GM12873 (cell line): Measurements from ENCODE around the gene SKI.

ENCODE experiments used
- TF ChIP-seq, protein P1 (sequence below): IDR thresholded peaks from 2 replicates; pipeline ENCODE4 v1.5.1; 2012; ENCODE audit warnings: low read depth, mild to moderate bottlenecking, moderate library complexity, low read length, control low read depth; ENCODE audit not compliant: insufficient read depth; ENCODE audit errors: missing control alignments

SKI gene

DNA sequence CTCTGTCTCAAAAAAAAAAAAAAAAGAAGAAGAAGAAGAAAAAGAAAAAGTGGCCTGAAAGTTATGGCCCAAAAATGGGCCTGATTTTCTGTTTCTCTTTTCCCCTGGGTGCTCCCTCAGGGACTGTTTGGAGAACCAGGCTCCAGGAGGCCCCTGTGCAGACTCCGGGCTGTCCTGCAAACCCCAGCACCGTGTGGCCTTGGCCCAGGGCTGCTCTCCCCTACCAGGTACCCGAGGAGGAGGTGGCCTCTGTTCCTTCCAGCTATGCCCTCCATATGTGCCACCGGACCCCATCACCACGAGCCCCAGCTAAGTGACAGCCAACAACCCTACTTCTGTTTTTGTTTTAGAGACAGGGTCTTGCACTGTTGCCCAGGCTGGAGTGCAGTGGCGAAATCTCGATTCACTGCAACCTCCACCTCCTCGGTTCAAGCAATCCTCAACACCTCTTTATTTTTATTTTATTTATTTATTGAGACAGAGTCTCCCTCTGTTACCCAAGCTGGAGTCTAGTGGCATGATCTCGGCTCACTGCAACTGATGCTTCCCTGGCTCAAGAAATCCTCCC is 26.0 kb upstream of the SKI start:
- TF ChIP-seq, protein P1, sequence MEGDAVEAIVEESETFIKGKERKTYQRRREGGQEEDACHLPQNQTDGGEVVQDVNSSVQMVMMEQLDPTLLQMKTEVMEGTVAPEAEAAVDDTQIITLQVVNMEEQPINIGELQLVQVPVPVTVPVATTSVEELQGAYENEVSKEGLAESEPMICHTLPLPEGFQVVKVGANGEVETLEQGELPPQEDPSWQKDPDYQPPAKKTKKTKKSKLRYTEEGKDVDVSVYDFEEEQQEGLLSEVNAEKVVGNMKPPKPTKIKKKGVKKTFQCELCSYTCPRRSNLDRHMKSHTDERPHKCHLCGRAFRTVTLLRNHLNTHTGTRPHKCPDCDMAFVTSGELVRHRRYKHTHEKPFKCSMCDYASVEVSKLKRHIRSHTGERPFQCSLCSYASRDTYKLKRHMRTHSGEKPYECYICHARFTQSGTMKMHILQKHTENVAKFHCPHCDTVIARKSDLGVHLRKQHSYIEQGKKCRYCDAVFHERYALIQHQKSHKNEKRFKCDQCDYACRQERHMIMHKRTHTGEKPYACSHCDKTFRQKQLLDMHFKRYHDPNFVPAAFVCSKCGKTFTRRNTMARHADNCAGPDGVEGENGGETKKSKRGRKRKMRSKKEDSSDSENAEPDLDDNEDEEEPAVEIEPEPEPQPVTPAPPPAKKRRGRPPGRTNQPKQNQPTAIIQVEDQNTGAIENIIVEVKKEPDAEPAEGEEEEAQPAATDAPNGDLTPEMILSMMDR, result no peak

GRCh38 chr1:2202843-2203601 is 25.1 kb upstream of the SKI start:
- TF ChIP-seq, protein P1, result no peak

DNA sequence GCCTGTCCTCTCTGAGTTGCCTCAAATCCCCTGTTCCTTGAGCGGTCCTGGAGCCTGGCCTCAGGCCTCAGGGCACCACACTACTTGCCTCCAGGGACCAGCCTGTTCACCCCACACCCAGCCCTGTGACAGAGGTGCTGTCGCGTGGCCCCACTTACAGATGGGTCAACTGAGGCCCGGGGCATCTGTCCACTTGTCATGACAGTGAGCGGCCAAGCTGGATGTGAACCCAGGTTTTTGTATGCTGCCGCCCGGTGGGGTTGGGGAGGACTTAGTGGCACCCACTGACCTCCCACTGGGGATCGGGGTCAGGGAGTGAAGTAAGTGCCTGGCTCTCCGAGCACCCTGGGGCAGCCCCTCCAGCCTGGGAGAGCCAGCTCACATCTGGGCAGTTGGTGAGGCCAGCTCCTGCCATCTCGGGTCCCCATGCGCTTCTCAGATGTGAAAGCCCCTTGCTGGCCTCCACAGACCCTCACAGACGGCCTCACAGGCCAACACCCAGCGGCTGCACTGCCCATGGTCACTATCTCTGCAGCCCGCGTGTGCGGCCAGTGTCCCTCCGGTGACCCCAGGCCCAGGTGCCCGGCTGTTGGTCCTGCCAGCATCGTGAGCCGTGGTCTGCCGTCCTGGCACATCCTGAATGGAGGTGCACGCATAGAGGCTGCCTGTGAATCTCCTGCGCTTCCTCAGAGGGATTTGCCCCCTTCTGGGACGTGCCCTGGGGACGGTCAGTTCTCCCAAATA is 24.3 kb upstream of the SKI start:
- TF ChIP-seq, protein P1, result no peak

GRCh38 chr1:2204415-2205190 is 23.5 kb upstream of the SKI start:
- TF ChIP-seq, protein P1, result no peak

- TF ChIP-seq, protein P1, result no peak
Observed at GRCh38 chr1:2205191-2205952, 22.7 kb upstream of the SKI start.

GRCh38 chr1:2206813-2207487 is 21.2 kb upstream of the SKI start:
- TF ChIP-seq, protein P1, result no peak
